Melanocyte of skin (primary cell): ENCODE measurements around the gene ASIC2. TPM values are rescaled to one million over a fixed set of nuclear protein-coding genes. Genes with fewer than 3 reads are reported as not detected.

Source experiments
- total RNA-seq, 2 donors: library from RNA; depleted of rRNA; stranded (reverse); fragments of >200 nt; gene quantifications; 2 replicates each; pipeline ENCODE4 v1.2.3, GENCODE V29; 2012

ASIC2 gene
- total RNA-seq: not detected

GRCh38 chr17:33292981-33293867, at the start of gene ASIC2:
Gene ASIC2, minus strand, starts transcription at chr17:33293295.

